H1 (cell line): ENCODE data around the gene PPCDC. TPM values are rescaled to one million over a fixed set of nuclear protein-coding genes. Genes with fewer than 3 reads are reported as not detected.

Experiments
- BCL11A ChIP-seq, 2 experiments: IDR thresholded peaks; one replicate each; pipeline ENCODE4 v1.6.1; 2011; ENCODE audit warnings: low read depth in 2 of 2, low read length in 2 of 2, mild to moderate bottlenecking in 2 of 2
- GABPA ChIP-seq: IDR thresholded peaks from 2 replicates; pipeline ENCODE4 v1.6.1; 2011; ENCODE audit warnings: mild to moderate bottlenecking, low read length, moderate library complexity, borderline replicate concordance; ENCODE audit not compliant: insufficient read depth
- JUN ChIP-seq: IDR thresholded peaks from 2 replicates; pipeline ENCODE4 v1.6.1; 2011; ENCODE audit warnings: low read depth, mild to moderate bottlenecking, improper control_type of control experiment, low read length
- JUND ChIP-seq: IDR thresholded peaks from 2 replicates; pipeline ENCODE4 v1.6.1; 2011; ENCODE audit warnings: mild to moderate bottlenecking, improper control_type of control experiment, low read length
- KDM4A ChIP-seq: IDR thresholded peaks from one replicate; pipeline ENCODE4 v1.7.1; 2012; ENCODE audit warnings: low read depth, mild to moderate bottlenecking, moderate library complexity, low read length, inconsistent platforms; ENCODE audit not compliant: severe bottlenecking
- PHF8 ChIP-seq: fragments of 200-600 bp; sonication (generic); conservative IDR thresholded peaks from 2 replicates; pipeline ENCODE4 v1.7.1; 2012; ENCODE audit warnings: low read depth, mild to moderate bottlenecking, inconsistent platforms, low read length, moderate library complexity
- POLR2A ChIP-seq, 2 experiments: IDR thresholded peaks; 1 replicate in 1 of 2; 2 replicates in 1 of 2; pipeline ENCODE4 v1.6.1; 2011; ENCODE audit warnings: low read depth in 2 of 2, low read length in 2 of 2, mild to moderate bottlenecking in 2 of 2; ENCODE audit errors: control extremely low read depth in 1 of 2
- RFX5 ChIP-seq: IDR thresholded peaks from 2 replicates; pipeline ENCODE4 v1.6.1; 2011; ENCODE audit warnings: low read depth, low read length, improper control_type of control experiment, borderline replicate concordance
- polyA plus RNA-seq, 7 experiments: library from polyadenylated mRNA; depleted of rRNA in 3 of 7; stranded (reverse) in 5 of 7; unstranded in 2 of 7; fragments of >200 nt in 5 of 7; fragments of 200-250 nt in 2 of 7; gene quantifications; 1 replicate in 5 of 7; 2 replicates in 1 of 7; 4 replicates in 1 of 7; pipeline versions ENCODE4 v1.2.1 to v1.2.3, GENCODE V29; 2011 to 2013; ENCODE audit warnings: missing spikeins in 2 of 7, mixed read lengths in 2 of 7
- total RNA-seq: library from RNA; stranded (reverse); fragmentation: NEBNext Ultra II Directional; extraction: Animal tissue kit (Norgen Biotek cat#: 25700); gene quantifications from 2 replicates; pipeline ENCODE4 v1.2.1, GENCODE V29; 2021
- TF ChIP-seq, protein P1 (sequence below): IDR thresholded peaks from 2 replicates; pipeline ENCODE4 v1.6.1; 2012; ENCODE audit warnings: low read length, inconsistent platforms

PPCDC gene
- total and polyA plus RNA-seq, 2 of the 8 experiments (the other 6 are each of a cell fraction or from before 2014, with no cell fraction given) = 11.3 to 29.7 TPM

DNA sequence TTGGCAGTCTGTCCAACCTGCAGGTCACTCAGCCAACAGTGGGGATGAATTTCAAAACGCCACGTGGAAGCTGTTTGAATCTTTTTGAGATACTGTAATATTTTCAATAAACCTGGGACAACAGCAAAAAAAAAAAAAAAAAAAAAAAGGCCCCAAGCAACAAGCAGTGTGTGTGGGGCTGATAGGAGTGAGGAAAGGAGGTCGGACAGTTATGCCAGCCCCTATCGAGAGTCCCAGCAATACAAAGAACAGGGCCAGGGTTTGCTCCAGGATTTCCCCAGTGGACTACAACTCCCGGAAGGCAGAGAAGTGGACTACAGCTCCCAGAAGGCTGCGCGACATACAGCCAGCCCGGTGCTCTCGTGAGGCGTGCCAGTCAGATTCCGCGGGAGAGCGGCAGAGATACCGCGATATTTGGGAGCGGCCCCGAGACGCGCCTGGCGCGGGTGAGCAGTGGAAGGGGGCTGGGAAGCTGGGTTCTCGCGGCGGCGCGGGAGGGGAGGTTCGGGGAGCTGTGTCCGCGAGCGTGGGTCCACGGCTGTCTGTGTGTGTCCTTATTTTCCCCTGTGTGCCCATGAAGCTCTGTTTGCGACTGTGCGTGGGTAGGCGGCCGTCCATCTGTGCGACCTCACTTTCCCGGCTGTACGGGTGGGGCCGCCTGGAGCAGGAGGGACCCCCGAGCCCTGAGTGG is at the start of gene PPCDC (continued):
- TF ChIP-seq RFX5 (no peak), GABPA (no peak), JUND (no peak), POLR2A (IDR thresholded peaks at IDR 0.05; ENCODE audit: control extremely low read depth in 1 of 2, low read depth in 2 of 2, low read length in 2 of 2) (peak; percentile 95 to 99), PHF8 (peak; percentile 99), JUN (no peak), KDM4A (peak; percentile 93), BCL11A (IDR thresholded peaks at IDR 0.05; ENCODE audit: low read depth in 2 of 2, low read length in 2 of 2) (no peak)
- TF ChIP-seq, protein P1, sequence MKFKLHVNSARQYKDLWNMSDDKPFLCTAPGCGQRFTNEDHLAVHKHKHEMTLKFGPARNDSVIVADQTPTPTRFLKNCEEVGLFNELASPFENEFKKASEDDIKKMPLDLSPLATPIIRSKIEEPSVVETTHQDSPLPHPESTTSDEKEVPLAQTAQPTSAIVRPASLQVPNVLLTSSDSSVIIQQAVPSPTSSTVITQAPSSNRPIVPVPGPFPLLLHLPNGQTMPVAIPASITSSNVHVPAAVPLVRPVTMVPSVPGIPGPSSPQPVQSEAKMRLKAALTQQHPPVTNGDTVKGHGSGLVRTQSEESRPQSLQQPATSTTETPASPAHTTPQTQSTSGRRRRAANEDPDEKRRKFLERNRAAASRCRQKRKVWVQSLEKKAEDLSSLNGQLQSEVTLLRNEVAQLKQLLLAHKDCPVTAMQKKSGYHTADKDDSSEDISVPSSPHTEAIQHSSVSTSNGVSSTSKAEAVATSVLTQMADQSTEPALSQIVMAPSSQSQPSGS = peak; percentile 66; the same call in 1 of the 2 replicates
